ENCODE measurements around the gene DNAJB1.
A peak's percentile ranks its signal among the peaks of the same experiment; 100 is the strongest.
"Not testable (repeated sequence)": the region's sequence is repeated elsewhere in the genome, so short reads cannot be mapped to it uniquely, and the experiment has no call there.

Gene DNAJB1

DNA sequence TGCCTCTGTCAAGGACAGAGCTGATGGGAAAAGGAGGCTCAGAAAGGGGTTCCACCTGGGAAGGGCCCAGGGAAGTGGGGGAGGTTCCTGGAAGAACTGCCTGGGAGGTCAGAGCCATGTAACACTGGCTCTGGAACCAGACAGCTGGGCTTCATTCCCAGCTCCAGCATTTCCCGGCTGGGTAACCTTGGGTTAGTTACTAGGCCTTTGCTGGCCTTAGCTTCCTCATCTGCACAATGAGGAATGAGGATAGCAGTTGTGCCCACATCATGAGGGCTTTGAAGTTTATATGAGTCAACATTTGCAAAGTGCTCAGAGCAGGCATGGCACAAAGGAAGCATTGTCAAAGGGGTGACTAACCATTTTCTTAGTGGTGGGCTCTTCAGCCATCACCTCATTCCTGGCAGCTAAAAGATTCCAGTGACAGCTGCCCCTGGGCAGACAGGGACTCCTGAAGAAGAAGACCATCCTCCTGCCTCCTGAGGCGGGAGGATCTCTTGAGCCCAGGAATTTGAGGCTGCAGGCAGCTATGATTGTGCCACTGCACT, 1.7 kb upstream of the DNAJB1 start:
- no peak for DNase-seq

DNA sequence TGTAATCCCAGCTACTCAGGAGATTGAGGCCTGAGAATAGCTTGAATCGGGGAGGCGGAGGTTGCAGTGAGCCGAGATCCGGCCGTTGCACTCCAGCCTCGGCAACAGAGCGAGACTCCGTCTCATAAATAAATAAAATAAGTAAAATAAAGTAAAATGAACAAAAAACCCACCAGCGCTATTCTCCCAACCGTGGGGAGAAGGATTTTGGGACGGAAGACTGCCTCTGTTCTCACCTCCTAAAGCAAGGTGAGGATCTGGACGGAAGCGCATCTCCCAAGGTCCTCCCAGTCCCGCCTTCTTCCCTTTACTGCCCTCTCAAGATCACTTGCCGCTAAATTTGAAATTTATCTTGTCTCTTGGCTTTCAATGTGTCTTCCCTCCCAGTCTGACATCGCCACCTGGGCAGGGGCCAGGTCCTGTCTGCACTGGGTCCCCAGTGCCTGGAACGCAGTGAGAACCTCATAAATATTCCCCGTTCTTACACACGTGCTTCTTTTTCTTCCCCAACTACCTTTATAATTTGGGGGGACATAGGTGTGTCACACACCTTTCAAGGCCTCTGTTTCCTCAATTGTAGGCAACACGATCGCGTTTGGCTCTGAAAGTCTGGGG, 1.2 kb upstream of the DNAJB1 start:
- DNase-seq, result no peak

DNA sequence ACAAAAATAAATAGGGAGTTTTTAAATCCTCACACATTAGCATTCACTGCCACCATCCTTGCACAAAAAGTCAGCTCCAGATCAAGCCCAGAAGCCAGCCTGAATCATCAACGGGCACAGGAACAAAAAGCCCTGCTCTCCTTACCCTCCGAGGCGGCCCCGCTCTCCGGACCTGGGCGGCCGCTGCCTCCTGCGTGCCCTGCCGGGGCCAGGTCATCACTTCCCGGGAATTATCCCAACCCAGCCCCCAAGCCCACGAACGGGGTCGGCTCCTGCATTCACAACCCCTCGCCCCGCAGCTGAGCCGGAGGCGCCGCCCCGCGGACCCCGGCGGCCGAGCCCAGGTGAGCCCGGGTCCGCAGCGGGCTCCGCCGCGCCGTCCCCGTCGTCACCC, 754 bp downstream of the DNAJB1 start:
- no peak for DNase-seq

DNA sequence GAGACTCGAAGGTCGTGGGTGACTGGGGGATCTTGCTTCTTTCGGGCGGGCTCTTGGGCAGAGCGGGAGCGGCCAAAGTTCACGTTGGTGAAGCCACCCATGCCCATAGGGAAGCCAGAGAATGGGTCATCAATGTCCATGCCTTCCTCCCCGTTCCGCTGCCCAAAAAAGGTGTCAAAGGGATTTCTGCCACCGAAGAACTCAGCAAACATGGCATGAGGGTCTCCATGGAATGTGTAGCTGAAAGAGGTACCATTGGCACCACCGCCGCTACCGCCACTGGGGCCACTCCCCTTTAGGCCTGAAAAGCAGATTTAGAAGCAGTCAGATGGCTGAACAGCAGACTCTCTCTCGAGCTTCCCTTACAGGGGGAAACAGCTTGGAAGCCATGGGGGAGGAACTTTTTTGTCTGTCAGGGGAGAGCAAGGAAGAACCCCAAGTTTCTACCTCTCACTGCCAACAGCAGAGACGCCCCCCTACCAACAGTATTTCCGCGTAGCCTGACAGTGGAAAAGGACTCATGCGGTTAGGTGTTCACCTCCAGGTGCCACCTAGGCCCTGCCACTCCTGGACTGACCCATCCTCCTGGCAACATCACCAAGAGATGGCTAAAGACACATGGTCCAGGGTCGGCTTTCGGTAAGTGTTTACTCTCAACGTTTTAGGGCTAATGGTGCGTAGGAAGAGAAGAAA, 1.3 kb downstream of the DNAJB1 start:
- no peak for DNase-seq

DNA sequence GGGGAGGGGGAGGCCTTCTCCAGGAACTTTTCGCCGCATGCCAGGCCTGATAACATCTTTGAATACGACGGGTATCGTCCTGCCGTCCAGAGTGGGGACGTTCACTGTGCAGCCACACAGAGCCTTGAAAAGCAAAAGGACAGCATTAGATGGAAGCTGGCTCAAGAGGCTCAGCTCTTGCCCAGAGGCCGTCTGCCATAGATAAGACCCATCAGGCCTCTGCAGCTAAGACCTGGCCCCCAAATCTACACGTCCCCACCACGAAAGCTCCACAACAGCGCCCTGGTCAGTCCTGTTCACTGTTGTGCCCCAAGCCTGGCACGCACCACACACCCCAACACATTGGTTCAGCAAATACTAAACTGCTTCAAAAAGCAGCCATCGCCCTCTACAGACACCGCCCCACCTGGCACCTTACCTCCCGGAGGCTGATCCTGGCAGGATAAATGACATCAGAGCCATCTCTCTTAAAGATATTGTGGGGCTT, 2.1 kb downstream of the DNAJB1 start:
- DNase-seq, result no peak

- DNase-seq, result no peak
Observed at GRCh38 chr19:14515501-14516047, 2.6 kb downstream of the DNAJB1 start.

GRCh38 chr19:14514215-14514863, 3.9 kb downstream of the DNAJB1 start:
- no peak for DNase-seq

- no peak for DNase-seq
Observed at GRCh38 chr19:14512406-14512961, 5.7 kb downstream of the DNAJB1 start.

DNA sequence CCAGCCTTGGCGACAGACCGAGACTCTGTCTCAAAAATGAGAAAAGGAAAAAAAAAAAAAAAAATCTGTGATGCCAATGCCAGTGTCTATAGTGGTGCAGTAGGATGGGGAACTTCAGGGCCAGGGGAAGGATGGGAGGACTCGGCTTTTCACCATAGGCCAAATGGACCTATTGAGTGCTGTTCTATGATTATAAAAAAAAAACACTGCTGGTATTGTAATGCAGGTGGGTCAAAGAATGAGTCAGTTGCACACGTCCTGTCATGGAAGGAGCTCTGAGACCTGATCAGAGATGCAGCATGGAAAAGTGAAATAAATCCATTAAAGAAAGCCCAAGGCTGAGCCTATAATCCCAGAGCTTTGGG, 7.0 kb downstream of the DNAJB1 start:
- no peak for DNase-seq

DNA sequence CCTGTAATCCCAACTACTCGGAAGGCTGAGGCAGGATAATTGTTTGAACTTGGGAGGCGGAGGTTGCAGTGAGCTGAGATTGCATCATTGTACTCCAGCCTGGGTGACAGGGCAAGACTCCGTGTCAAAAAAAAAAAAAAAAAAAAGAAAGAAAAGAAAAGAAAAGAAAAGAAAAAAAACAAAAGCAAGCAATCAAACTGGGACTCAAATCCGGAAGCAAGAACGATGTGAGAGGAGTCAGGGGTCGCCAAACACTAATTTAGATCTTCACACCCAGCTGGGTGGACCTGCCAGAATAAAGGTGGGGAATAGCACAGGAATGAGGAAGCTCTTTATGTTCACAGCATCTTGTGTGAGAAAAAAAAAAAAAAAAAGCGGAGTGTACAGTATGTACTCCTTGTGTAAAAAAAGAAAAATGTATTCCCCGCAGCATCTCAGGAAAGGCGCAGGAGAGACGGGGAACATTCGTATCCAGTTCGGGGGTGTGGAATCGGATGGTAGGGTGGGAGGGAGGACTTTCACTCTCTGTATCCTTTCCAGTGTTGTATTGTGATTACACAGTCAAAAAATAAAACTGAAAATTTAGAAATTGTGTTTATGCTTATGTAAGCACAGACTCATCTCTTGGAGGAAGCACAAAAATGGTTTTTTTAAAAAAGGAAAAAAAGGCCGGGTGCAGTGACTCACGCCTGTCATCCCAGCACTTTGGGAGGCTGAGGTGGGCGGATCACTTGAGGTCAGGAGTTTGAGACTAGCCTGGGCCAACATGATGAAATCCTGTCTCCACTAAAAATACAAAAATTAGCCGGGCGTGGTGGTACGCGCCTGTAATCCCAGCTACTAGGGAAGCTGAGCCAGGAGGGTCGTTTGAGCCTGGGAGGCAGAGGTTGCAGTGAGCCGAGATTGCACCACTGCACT, 7.6 kb downstream of the DNAJB1 start:
- no peak for DNase-seq

GRCh38 chr19:14507704-14508542, 10.3 kb downstream of the DNAJB1 start:
- no peak for DNase-seq

GRCh38 chr19:14505488-14506239, 12.5 kb downstream of the DNAJB1 start:
- DNase-seq, result peak; percentile 52

GRCh38 chr19:14504575-14504974, 13.6 kb downstream of the DNAJB1 start:
- DNase-seq, result not testable (repeated sequence)

DNA sequence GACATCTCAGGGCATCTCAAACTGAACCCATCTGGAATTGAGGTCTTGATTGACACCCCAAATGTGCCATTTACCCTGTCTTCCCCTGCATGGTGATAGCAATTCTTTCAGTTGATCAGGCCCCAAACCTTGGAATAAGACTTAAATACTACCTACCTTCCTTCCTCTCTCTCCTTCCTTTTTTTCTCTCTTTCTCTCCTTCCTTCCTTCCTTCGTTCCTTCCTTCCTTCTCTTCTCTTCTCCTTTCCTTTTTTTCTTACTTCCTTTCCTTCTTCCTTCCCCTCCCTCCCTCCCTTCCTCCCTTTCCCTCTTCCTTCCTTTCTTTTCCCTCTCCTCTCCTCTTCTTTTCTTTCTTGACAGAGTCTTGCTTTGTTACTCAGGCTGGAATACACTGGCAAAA, 14.9 kb downstream of the DNAJB1 start:
- DNase-seq, result no peak

- DNase-seq, result no peak
Observed at GRCh38 chr19:14502334-14503092, 15.7 kb downstream of the DNAJB1 start.

DNA sequence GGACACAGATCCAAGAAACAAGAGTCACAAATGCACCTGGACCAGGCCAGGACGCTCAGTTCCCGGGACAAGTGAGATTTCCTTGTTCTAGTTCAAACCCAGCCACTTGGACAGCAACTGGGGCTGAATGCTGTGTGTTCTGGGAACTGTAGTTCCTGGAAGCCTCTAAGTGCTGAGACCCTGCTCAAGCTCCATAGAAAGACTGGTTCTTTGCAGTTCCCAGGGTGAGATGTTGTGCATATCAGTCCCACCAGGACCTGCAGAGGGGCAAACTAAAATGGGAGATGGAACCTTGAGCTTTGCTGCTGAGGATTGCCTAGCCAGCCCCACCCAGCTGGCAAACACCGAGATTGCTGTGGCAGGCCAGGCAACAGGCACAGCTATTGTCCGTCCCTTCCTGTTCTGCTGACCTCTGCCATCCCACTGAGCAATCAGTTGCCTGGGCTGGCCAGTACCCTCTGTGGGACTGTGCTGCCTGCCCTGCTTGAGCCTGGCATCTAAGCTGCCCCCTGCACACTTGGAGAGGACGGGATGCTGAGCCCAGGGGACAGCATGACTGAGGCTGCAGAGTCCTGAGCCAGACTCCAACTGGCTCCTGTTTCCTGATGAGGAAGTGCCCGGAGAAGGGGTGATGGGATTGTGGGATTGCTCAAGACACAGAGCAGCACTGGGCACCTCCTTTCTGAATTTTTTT, 20.8 kb downstream of the DNAJB1 start:
- DNase-seq, result no peak

GRCh38 chr19:14496834-14497227, 21.4 kb downstream of the DNAJB1 start:
- DNase-seq, result no peak

DNA sequence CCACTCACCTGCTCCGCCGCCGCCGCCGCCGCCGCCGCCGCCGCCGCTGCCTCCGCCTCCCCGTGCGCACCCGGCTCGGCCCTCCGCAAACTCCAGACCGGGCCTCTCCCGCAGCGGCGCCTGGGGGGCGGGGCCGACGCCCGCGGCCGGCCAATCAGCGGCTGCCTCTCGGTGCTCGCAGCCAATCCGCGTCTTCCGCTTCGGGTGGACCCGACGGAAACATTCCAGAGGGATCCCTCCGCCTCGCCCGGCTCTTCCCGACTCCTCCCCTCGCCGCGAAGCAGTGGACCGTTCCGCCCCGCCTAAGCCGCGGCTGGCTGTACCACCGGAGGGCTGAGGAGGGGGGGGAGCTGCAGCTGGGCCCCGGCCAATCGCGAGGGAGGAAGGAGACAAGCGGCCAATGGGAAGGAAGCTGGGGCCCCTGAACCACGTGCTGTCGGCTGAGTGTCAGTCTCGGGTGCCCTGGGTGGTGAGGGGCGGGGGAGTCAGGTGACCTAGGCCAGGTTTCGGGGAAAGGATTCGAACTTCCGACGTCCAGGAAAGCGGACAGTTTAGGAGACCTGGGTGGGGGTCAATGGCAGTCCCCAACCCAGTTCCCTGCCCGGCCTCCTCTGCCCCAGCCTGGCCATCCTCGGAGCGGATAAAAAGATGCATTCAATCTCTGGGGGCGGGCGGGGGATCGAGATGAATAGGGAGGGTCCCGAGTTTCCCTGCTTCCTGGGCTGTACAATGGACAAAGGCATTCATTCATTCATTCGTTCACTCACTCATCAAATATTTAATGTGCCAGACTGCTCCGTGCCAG, 22.0 kb downstream of the DNAJB1 start, which contains the start of gene GIPC1:
Gene GIPC1 (minus strand): TSS at position 99 of the 805 bp plus-strand sequence. CDS start 13,151 bp downstream, outside the sequence.
- peak; percentile 76 for DNase-seq

Measured in activated effector memory CD4-positive, alpha-beta T cell treated with Interleukin-2 at 50 U/mL for 16 hours (primary cell).